Measurements from ENCODE around the gene RNF213. TPM values are rescaled to one million over a fixed set of nuclear protein-coding genes. Genes with fewer than 3 reads are reported as not detected.

The RNF213 gene
- total RNA-seq, 1 donor = 198 TPM

- no peak overlapping the region for H3K4me3 ChIP-seq (ENCODE audit: low read depth, low read length)
- no peak for TF ChIP-seq CTCF (IDR thresholded peaks at IDR 0.05; ENCODE audit: insufficient read depth, low read depth, low read length)
- DNase-seq (ENCODE audit: low read depth) = no peak
Observed at GRCh38 chr17:80441598-80442322, 181.1 kb downstream of the RNF213 start.

- no peak for TF ChIP-seq CTCF (IDR thresholded peaks at IDR 0.05; ENCODE audit: insufficient read depth, low read depth, low read length)
- no peak for DNase-seq (ENCODE audit: low read depth)
- no peak overlapping the region for H3K4me3 ChIP-seq (ENCODE audit: low read depth, low read length)
Observed at GRCh38 chr17:80442323-80442659, 181.6 kb downstream of the RNF213 start.

GRCh38 chr17:80442764-80443163 lies 182.1 kb downstream of the RNF213 start:
- TF ChIP-seq CTCF (IDR thresholded peaks at IDR 0.05; ENCODE audit: insufficient read depth, low read depth, low read length) = no peak
- no peak for DNase-seq (ENCODE audit: low read depth)
- H3K4me3 ChIP-seq (ENCODE audit: low read depth, low read length) = no peak overlapping the region

- DNase-seq (ENCODE audit: low read depth) = no peak
- TF ChIP-seq CTCF (IDR thresholded peaks at IDR 0.05; ENCODE audit: insufficient read depth, low read depth, low read length) = no peak
- no peak overlapping the region for H3K4me3 ChIP-seq (ENCODE audit: low read depth, low read length)
Observed at GRCh38 chr17:80443498-80443897, 182.8 kb downstream of the RNF213 start.

GRCh38 chr17:80443916-80444643 lies 183.4 kb downstream of the RNF213 start:
- DNase-seq (ENCODE audit: low read depth) = no peak
- TF ChIP-seq CTCF (IDR thresholded peaks at IDR 0.05; ENCODE audit: insufficient read depth, low read depth, low read length) = no peak
- no peak overlapping the region for H3K4me3 ChIP-seq (ENCODE audit: low read depth, low read length)

GRCh38 chr17:80444644-80444979 lies 184.0 kb downstream of the RNF213 start:
- H3K4me3 ChIP-seq (ENCODE audit: low read depth, low read length) = no peak overlapping the region
- no peak for DNase-seq (ENCODE audit: low read depth)
- TF ChIP-seq CTCF (IDR thresholded peaks at IDR 0.05; ENCODE audit: insufficient read depth, low read depth, low read length) = no peak

Data from fibroblast of villous mesenchyme (primary cell).